GM21367 (cell line): ENCODE measurements around the gene DMRTA2.

ENCODE experiments used
- ATAC-seq: cut with Tn5 transposase; IDR thresholded peaks from one replicate; pipeline ENCODE4 v1.9.1; 2021; ENCODE audit not compliant: unreplicated experiment

The DMRTA2 gene

GRCh38 chr1:50424045-50424883 is 1.0 kb upstream of the DMRTA2 start:
- no peak for ATAC-seq

GRCh38 chr1:50423670-50424000 is 392 bp upstream of the DMRTA2 start:
- ATAC-seq, result no peak

GRCh38 chr1:50422675-50422945 is 633 bp downstream of the DMRTA2 start:
- no peak for ATAC-seq

- ATAC-seq, result no peak
These were observed 1.2 kb downstream of the DMRTA2 start for GRCh38 chr1:50421768-50422674.

GRCh38 chr1:50421366-50421748 is 1.9 kb downstream of the DMRTA2 start:
- no peak for ATAC-seq

- ATAC-seq, result no peak
These were observed 2.4 kb downstream of the DMRTA2 start for GRCh38 chr1:50420689-50421365.

GRCh38 chr1:50419907-50420677 is 3.2 kb downstream of the DMRTA2 start:
- no peak for ATAC-seq

GRCh38 chr1:50419192-50419906 is 3.9 kb downstream of the DMRTA2 start:
- no peak for ATAC-seq

- no peak for ATAC-seq
These were observed 4.6 kb downstream of the DMRTA2 start for GRCh38 chr1:50418600-50419109.

GRCh38 chr1:50417946-50418599 is 5.2 kb downstream of the DMRTA2 start:
- ATAC-seq, result no peak

- no peak for ATAC-seq
These were observed 5.7 kb downstream of the DMRTA2 start for GRCh38 chr1:50417507-50417906.

GRCh38 chr1:50416553-50417453 is 6.4 kb downstream of the DMRTA2 start:
- no peak for ATAC-seq

- ATAC-seq, result no peak
These were observed 7.1 kb downstream of the DMRTA2 start for GRCh38 chr1:50416150-50416527.

- no peak for ATAC-seq
These were observed 7.8 kb downstream of the DMRTA2 start for GRCh38 chr1:50415235-50416149.

GRCh38 chr1:50414853-50415234 is 8.4 kb downstream of the DMRTA2 start:
- ATAC-seq, result no peak

GRCh38 chr1:50412813-50413476 is 10.3 kb downstream of the DMRTA2 start:
- no peak for ATAC-seq

- no peak for ATAC-seq
These were observed 17.4 kb downstream of the DMRTA2 start for GRCh38 chr1:50405814-50406213.
